Measurements from ENCODE around the gene PSEN1. TPM values are rescaled to one million over a fixed set of nuclear protein-coding genes. Genes with fewer than 3 reads are reported as not detected.

PSEN1 gene
- total RNA-seq = 25.0 and 29.5 TPM in 2 replicates

GRCh38 chr14:73136387-73137225 is at the start of gene PSEN1:
Gene PSEN1, plus strand, starts transcription at chr14:73136507. Its CDS starts 11,513 bp downstream, at chr14:73148020.

DNA sequence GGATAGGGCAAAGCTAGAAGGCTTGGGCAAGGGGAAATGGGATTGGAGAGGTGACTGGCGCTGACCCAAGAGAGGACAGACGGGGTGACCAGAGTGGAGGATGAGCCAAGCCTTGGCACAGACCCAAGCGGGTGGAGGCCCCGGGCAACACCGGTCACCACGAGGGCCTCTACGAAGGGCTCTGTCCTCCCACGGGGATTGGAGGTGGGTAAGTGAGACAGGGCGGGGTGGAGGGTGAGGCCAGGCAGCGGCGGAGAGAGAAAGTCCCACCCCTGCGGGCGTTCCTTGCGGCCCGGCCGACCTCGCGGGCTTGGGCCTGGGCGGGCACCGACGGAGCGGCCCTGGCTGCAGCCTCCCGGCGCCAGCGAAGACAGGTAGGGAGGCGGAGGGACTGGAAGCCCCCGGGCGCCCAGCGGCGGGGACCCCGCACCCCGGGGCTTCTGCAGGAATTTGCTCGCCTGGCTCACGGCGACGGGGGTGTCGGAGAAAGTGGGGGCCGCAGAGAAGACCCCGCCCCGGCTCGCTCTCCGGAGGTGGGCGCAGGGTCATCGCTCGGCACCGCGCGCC is 101.0 kb downstream of the PSEN1 start, which contains the start of gene PAPLN:
TSS of gene PAPLN (plus strand) at position 288 of the 567 bp plus-strand sequence. CDS start 2,273 bp downstream, outside the sequence.

Other genes with a start within 250 kb of the PSEN1 start
- gene DPF3, start 242.4 kb upstream of the PSEN1 start, total RNA-seq = 7.6 and 8.0 TPM in 2 replicates
- 15.7 and 17.1 TPM in 2 replicates for gene DCAF4, start 210.0 kb upstream of the PSEN1 start, total RNA-seq
- 16.1 and 17.4 TPM in 2 replicates for gene ZFYVE1, start 109.4 kb upstream of the PSEN1 start, total RNA-seq
- gene RBM25, start 78.0 kb upstream of the PSEN1 start, total RNA-seq = 19.9 and 21.6 TPM in 2 replicates
- gene PAPLN, start 101.0 kb downstream of the PSEN1 start, total RNA-seq = 18.6 and 19.7 TPM in 2 replicates

Data from mammary microvascular endothelial cell (primary cell).